NCI-H1092 treated with DMSO at 0.1 percent for 48 hours (cell line): Measurements from ENCODE around the gene BMPR1A.

Experiments used
- DNase-seq: peaks from one replicate; lab custom pipeline; 2025; lab: John Stamatoyannopoulos, UW

Gene BMPR1A

GRCh38 chr10:86756511-86757112, at the start of gene BMPR1A:
Gene BMPR1A, plus strand, starts transcription at chr10:86756619. Its CDS starts 119,400 bp downstream, at chr10:86876019.
- DNase-seq = no peak

- no peak for DNase-seq
Measured at GRCh38 chr10:86706977-86707376, 49.4 kb upstream of the BMPR1A start.

- DNase-seq = no peak
Measured at GRCh38 chr10:86707505-86707904, 48.9 kb upstream of the BMPR1A start.

GRCh38 chr10:86708068-86708782, 48.2 kb upstream of the BMPR1A start:
- no peak for DNase-seq

GRCh38 chr10:86708783-86709380, 47.5 kb upstream of the BMPR1A start:
- no peak for DNase-seq

GRCh38 chr10:86709396-86710185, 46.8 kb upstream of the BMPR1A start:
- no peak for DNase-seq

- DNase-seq = peak; percentile 70
Measured at GRCh38 chr10:86710987-86711512, 45.4 kb upstream of the BMPR1A start.

GRCh38 chr10:86711513-86712316, 44.7 kb upstream of the BMPR1A start:
- DNase-seq = peak; percentile 29

- DNase-seq = peak; percentile 24
Measured at GRCh38 chr10:86712317-86712707, 44.1 kb upstream of the BMPR1A start.

- no peak for DNase-seq
Measured at GRCh38 chr10:86715156-86715795, 41.1 kb upstream of the BMPR1A start.

- no peak for DNase-seq
Measured at GRCh38 chr10:86715836-86716235, 40.6 kb upstream of the BMPR1A start.

- DNase-seq = no peak
Measured at GRCh38 chr10:86716466-86716865, 40.0 kb upstream of the BMPR1A start.

- no peak for DNase-seq
Measured at GRCh38 chr10:86718556-86718955, 37.9 kb upstream of the BMPR1A start.

GRCh38 chr10:86721232-86721631, 35.2 kb upstream of the BMPR1A start:
- no peak for DNase-seq

GRCh38 chr10:86723009-86723408, 33.4 kb upstream of the BMPR1A start:
- no peak for DNase-seq

GRCh38 chr10:86724445-86724844, 32.0 kb upstream of the BMPR1A start:
- no peak for DNase-seq

GRCh38 chr10:86725980-86726676, 30.3 kb upstream of the BMPR1A start:
- DNase-seq = no peak

- no peak for DNase-seq
Measured at GRCh38 chr10:86726677-86726999, 29.8 kb upstream of the BMPR1A start.

GRCh38 chr10:86727470-86727869, 28.9 kb upstream of the BMPR1A start:
- DNase-seq = no peak

GRCh38 chr10:86728056-86728455, 28.4 kb upstream of the BMPR1A start:
- DNase-seq = no peak

- DNase-seq = no peak
Measured at GRCh38 chr10:86729677-86730076, 26.7 kb upstream of the BMPR1A start.
